Stimulated activated naive CD8-positive, alpha-beta T cell treated with anti-CD3 and anti-CD28 coated beads, Interleukin-15, amount 100 ng/mL, for 72 hours (primary cell): ENCODE data around the gene PAM.
"Not testable (repeated sequence)": the region's sequence is repeated elsewhere in the genome, so short reads cannot be mapped to it uniquely, and the experiment has no call there.

Source experiments
- ATAC-seq: fragments of 150-1000 bp; cut with Tn5 transposase; 2 replicates; pipeline ENCODE4 v1.10.0; 2021; ENCODE audit warnings: mild to moderate bottlenecking, moderate library complexity
- DNase-seq, 2 donors: peaks; one replicate each; pipeline ENCODE4 v3.0.0; 2021 to 2022
- H3K27ac Mint-ChIP-seq, 2 donors: one replicate each; pipeline ENCODE4 v1.8.0; 2022; ENCODE audit warnings: mild to moderate bottlenecking in 2 of 2, mixed read lengths in 2 of 2, moderate library complexity in 2 of 2
- H3K27me3 Mint-ChIP-seq: one replicate; pipeline ENCODE4 v1.8.0; 2022; ENCODE audit warnings: mixed read lengths
- H3K4me1 Mint-ChIP-seq: one replicate; pipeline ENCODE4 v1.8.0; 2022; ENCODE audit warnings: mild to moderate bottlenecking, mixed read lengths
- H3K4me3 Mint-ChIP-seq, 2 donors: one replicate each; pipeline ENCODE4 v1.8.0; 2022; ENCODE audit warnings: mild to moderate bottlenecking in 2 of 2, mixed read lengths in 2 of 2, moderate library complexity in 1 of 2
- H3K9me3 Mint-ChIP-seq, 2 donors: one replicate each; pipeline ENCODE4 v1.8.0; 2022; ENCODE audit warnings: mixed read lengths in 2 of 2

PAM gene

GRCh38 chr5:103057208-103058130, 302.4 kb downstream of the PAM start:
- DNase-seq (no peak), ATAC-seq (no peak)
- Mint-ChIP-seq H3K27ac (no peak overlapping the region), H3K27me3 (no peaks in the 10 kb centered on the region), H3K4me3 (no peak overlapping the region), H3K9me3 (peaks cover 0 to 4% of the 10 kb centered on the region in 2 donors), H3K4me1 (peaks cover 10% of the 10 kb centered on the region)

DNA sequence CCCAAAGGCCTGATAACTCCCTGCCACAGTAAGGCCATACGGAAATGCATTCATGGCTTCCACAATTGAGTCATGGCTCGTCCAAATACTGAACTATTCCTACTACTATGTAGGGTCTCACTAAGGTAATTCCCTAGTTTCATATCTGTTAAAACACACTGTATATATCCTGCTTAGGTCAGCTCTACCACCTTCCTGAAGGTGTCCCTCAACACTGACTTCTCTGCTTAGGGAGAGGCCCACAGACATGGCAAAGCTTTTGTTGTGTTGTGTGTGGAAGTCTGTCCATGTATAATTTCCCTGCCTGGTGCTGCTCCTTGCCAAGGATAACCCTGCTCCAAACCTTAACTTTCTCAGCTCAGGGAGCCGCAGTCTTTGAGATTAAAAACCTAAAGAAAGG, 304.4 kb downstream of the PAM start:
- ATAC-seq (no peak), DNase-seq (no peak)
- no peak overlapping the region for H3K4me3 Mint-ChIP-seq
- H3K9me3 Mint-ChIP-seq, result peaks cover 0 to 4% of the 10 kb centered on the region in 2 donors
- peaks cover 10% of the 10 kb centered on the region for H3K4me1 Mint-ChIP-seq
- no peaks in the 10 kb centered on the region for H3K27me3 Mint-ChIP-seq
- no peak overlapping the region for H3K27ac Mint-ChIP-seq

DNA sequence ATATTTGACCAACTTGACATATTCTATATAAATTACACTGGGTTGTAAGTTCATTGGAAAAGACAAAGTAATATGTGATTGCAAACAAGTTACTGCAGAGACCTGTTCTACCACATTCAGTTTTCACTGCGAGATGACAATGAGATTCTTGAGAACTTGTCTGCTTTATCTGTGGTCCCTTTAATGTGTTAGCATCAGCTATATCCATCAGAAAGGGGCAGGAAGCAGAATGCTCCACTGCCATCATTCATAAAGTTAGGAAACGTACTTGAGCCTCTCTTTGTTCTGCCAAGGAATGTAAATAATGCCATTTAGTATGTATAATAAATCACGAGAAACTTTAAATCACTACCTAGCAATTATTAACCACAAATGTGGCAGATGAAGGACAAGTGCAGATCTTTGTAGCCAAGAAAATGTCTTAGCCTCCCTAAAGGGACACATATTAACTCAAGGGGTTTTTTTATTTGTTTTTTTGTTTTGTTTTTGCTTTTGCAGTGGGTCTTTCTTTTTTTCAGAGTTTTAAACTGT, 305.4 kb downstream of the PAM start:
- Mint-ChIP-seq H3K27me3 (no peaks in the 10 kb centered on the region), H3K4me3 (no peak overlapping the region), H3K27ac (no peak overlapping the region), H3K9me3 (peaks cover 0 to 3% of the 10 kb centered on the region in 2 donors), H3K4me1 (peaks cover 10% of the 10 kb centered on the region)
- DNase-seq (no peak), ATAC-seq (no peak)

DNA sequence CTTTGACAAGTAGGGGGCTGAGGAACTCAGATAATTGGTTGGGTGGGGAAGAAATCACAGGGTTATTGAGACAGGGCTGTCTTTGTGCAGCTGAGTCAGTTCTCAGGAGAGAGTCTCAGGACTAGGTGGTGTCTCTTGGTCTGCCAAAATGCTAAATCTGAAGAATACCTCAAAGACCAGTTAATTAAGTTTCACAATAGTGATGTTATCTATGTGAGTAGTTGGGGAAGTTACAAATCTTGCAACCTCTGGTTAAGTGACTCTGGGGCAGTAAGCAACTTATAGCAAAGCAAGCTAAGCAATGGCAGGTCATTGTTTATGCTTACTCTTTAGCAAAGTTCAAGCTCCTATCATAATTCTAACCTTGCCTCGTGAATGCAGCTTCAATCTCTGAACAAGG, 311.2 kb downstream of the PAM start:
- ATAC-seq, result no peak

GRCh38 chr5:103073500-103073899, 318.4 kb downstream of the PAM start:
- not testable (repeated sequence) for DNase-seq, H3K27me3 Mint-ChIP-seq, H3K4me3 Mint-ChIP-seq, ATAC-seq, H3K27ac Mint-ChIP-seq, H3K4me1 Mint-ChIP-seq
- peaks cover 55 to 58% of the 10 kb centered on the region in 2 donors for H3K9me3 Mint-ChIP-seq

More for the DNA sequence above, 311.2 kb downstream of the PAM start:
- Mint-ChIP-seq H3K9me3 (no peaks in the 10 kb centered on the region), H3K4me1 (no peaks in the 10 kb centered on the region), H3K4me3 (no peak overlapping the region), H3K27ac (no peak overlapping the region), H3K27me3 (no peaks in the 10 kb centered on the region)
- DNase-seq, result no peak

- no peak for DNase-seq
- Mint-ChIP-seq H3K27ac (no peak overlapping the region), H3K27me3 (no peaks in the 10 kb centered on the region), H3K4me3 (no peak overlapping the region), H3K9me3 (peaks cover 61 to 63% of the 10 kb centered on the region in 2 donors), H3K4me1 (no peaks in the 10 kb centered on the region)
- ATAC-seq, result no peak
These were observed 320.3 kb downstream of the PAM start for GRCh38 chr5:103075442-103075841.
